ENCODE results near the gene PPP2R3B.

DNA sequence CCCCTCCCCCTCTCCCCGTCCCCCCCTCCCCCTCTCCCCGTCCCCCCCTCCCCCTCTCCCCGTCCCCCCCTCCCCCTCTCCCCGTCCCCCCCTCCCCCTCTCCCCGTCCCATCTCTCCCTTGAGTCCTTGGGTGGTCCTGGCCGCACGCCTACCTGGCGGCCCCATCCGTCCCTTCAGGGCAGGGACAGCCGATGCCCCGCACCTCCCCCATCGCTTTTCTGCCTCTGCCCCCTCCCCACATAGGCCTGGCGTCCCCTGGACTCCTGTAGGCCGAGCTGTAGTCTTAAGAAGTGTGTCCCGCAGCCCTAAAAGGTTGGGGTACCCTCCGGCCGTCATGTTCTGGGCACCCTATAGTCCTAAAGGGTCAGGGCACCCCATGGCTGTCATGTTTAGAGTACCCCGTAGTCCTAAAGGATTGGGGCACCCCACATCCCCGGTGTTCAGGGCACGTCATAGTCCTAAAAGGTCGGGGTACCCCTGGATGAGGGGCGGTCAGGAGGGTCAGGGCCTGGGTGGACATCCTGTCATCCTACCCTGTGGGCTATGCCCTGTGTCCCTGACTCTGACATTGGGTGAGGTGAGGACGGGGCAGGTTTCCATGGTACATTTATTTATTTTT, 57.3 kb downstream of the PPP2R3B start:
- TF ChIP-seq, protein P1, sequence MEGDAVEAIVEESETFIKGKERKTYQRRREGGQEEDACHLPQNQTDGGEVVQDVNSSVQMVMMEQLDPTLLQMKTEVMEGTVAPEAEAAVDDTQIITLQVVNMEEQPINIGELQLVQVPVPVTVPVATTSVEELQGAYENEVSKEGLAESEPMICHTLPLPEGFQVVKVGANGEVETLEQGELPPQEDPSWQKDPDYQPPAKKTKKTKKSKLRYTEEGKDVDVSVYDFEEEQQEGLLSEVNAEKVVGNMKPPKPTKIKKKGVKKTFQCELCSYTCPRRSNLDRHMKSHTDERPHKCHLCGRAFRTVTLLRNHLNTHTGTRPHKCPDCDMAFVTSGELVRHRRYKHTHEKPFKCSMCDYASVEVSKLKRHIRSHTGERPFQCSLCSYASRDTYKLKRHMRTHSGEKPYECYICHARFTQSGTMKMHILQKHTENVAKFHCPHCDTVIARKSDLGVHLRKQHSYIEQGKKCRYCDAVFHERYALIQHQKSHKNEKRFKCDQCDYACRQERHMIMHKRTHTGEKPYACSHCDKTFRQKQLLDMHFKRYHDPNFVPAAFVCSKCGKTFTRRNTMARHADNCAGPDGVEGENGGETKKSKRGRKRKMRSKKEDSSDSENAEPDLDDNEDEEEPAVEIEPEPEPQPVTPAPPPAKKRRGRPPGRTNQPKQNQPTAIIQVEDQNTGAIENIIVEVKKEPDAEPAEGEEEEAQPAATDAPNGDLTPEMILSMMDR (optimal IDR thresholded peaks at IDR 0.05 in 1 of 3, IDR thresholded peaks at IDR 0.05 in 1 of 3, conservative IDR thresholded peaks at IDR 0.05 in 1 of 3; ENCODE audit: extremely low read depth in 1 of 3, insufficient read depth in 2 of 3, low read length in 3 of 3): no peak
- TF ChIP-seq EZH2 (IDR thresholded peaks at IDR 0.05; ENCODE audit: low read length): no peak
